Colonic mucosa (tissue), 4 donors: Measurements from ENCODE around the gene APBB2. TPM values are rescaled to one million over a fixed set of nuclear protein-coding genes. Genes with fewer than 3 reads are reported as not detected.

ENCODE experiments used
- DNase-seq: peaks from one replicate; pipeline ENCODE4 v3.0.0-alpha.2; 2020
- H3K27ac ChIP-seq: fragments of 200-600 bp; one replicate; pipeline ENCODE4 v1.8.0; 2021
- H3K27me3 ChIP-seq: fragments of 200-600 bp; one replicate; pipeline ENCODE4 v1.8.0; 2021
- H3K36me3 ChIP-seq: fragments of 200-600 bp; one replicate; pipeline ENCODE4 v1.8.0; 2021
- H3K4me1 ChIP-seq: fragments of 200-600 bp; one replicate; pipeline ENCODE4 v1.8.0; 2021; ENCODE audit warnings: mild to moderate bottlenecking
- H3K4me3 ChIP-seq: fragments of 200-600 bp; one replicate; pipeline ENCODE4 v1.8.0; 2021
- H3K9ac ChIP-seq, 2 donors: one replicate each; pipeline ENCODE4 v1.7.0; 2013; ENCODE audit warnings: control low read depth in 2 of 2, low read depth in 2 of 2, low read length in 2 of 2
- H3K9me3 ChIP-seq: fragments of 200-600 bp; one replicate; pipeline ENCODE4 v1.8.0; 2021
- CTCF ChIP-seq: fragments of 200-600 bp; IDR thresholded peaks from one replicate; pipeline ENCODE4 v1.8.0; 2022; ENCODE audit warnings: antibody characterized with exemption, mild to moderate bottlenecking
- intact Hi-C: fragments of 100-400 bp; cut with DNase I; formaldehyde crosslinking; loops from one replicate; pipeline ENCODE4 v1.14.1; 2022
- total RNA-seq, 2 donors: library from RNA; stranded (reverse); fragmentation: NEBNext Ultra II Directional in 1 of 2; extraction: Animal tissue kit (Norgen Biotek cat#: 25700) in 1 of 2; gene quantifications; one replicate each; pipeline ENCODE4 v1.2.1, GENCODE V29; 2021
- donor health status: healthy.
- donor health status: DM: no; HTN: no; CAD: no.
- donor health status: DM: no; HTN: no; CAD: no.

APBB2 gene
- total RNA-seq, 2 donors from 2014 or later = 22.8 to 27.5 TPM

- H3K36me3 ChIP-seq = no peaks in the 10 kb centered on the region
- H3K27me3 ChIP-seq = no peaks in the 10 kb centered on the region
- no peak for DNase-seq
- no peaks in the 10 kb centered on the region for H3K4me1 ChIP-seq
- no peak overlapping the region for H3K4me3 ChIP-seq
- H3K9me3 ChIP-seq = no peaks in the 10 kb centered on the region
- H3K9ac ChIP-seq = no peak overlapping the region
- no peak overlapping the region for H3K27ac ChIP-seq
- intact Hi-C loops = no loop called here
- TF ChIP-seq CTCF = no peak
Observed at GRCh38 chr4:40952672-40953071, 261.7 kb downstream of the APBB2 start.

GRCh38 chr4:40952217-40952616, 262.1 kb downstream of the APBB2 start:
- no peak for DNase-seq
- no peaks in the 10 kb centered on the region for H3K9me3 ChIP-seq
- H3K4me3 ChIP-seq = no peak overlapping the region
- intact Hi-C loops = no loop called here
- H3K27me3 ChIP-seq = no peaks in the 10 kb centered on the region
- no peaks in the 10 kb centered on the region for H3K36me3 ChIP-seq
- H3K9ac ChIP-seq = no peak overlapping the region
- H3K27ac ChIP-seq = no peak overlapping the region
- TF ChIP-seq CTCF = no peak
- no peaks in the 10 kb centered on the region for H3K4me1 ChIP-seq

- H3K27ac ChIP-seq = no peak overlapping the region
- intact Hi-C loops = no loop called here
- DNase-seq = no peak
- H3K9me3 ChIP-seq = no peaks in the 10 kb centered on the region
- TF ChIP-seq CTCF = no peak
- no peak overlapping the region for H3K4me3 ChIP-seq
- H3K9ac ChIP-seq = no peak overlapping the region
- H3K4me1 ChIP-seq = no peaks in the 10 kb centered on the region
- no peaks in the 10 kb centered on the region for H3K27me3 ChIP-seq
- no peaks in the 10 kb centered on the region for H3K36me3 ChIP-seq
Observed at GRCh38 chr4:40951026-40951425, 263.3 kb downstream of the APBB2 start.

- no peaks in the 10 kb centered on the region for H3K36me3 ChIP-seq
- no peak overlapping the region for H3K9ac ChIP-seq
- H3K4me1 ChIP-seq = no peaks in the 10 kb centered on the region
- no peak overlapping the region for H3K4me3 ChIP-seq
- H3K27ac ChIP-seq = no peak overlapping the region
- no peaks in the 10 kb centered on the region for H3K9me3 ChIP-seq
- H3K27me3 ChIP-seq = no peaks in the 10 kb centered on the region
- TF ChIP-seq CTCF = no peak
- intact Hi-C loops = no loop called here
- DNase-seq = no peak
Observed at GRCh38 chr4:40949358-40950100, 264.8 kb downstream of the APBB2 start.

GRCh38 chr4:40948014-40948413, 266.3 kb downstream of the APBB2 start:
- Histone ChIP-seq H3K4me3 (no peak overlapping the region), H3K27ac (no peak overlapping the region), H3K27me3 (no peaks in the 10 kb centered on the region), H3K4me1 (no peaks in the 10 kb centered on the region), H3K9me3 (no peaks in the 10 kb centered on the region), H3K36me3 (no peaks in the 10 kb centered on the region), H3K9ac (no peak overlapping the region)
- TF ChIP-seq CTCF = no peak
- DNase-seq = no peak
- intact Hi-C loops = no loop called here
